Measurements from ENCODE around the gene DCP1B. TPM values are rescaled to one million over a fixed set of nuclear protein-coding genes. Genes with fewer than 3 reads are reported as not detected.

The DCP1B gene
- total and polyA plus RNA-seq, 2 donors (not counting 3 experiments of a cell fraction or from before 2014, with no cell fraction given), result 11.2 to 19.8 TPM

- H3K9me1 ChIP-seq (replicated peaks; ENCODE audit: control insufficient read depth, extremely low read depth, insufficient read depth, low read length), result no peaks in the 10 kb centered on the region
- no peaks in the 10 kb centered on the region for H3K27me3 ChIP-seq (ENCODE audit: control insufficient read depth in 2 of 2, insufficient read depth in 2 of 2, low read length in 2 of 2)
- H4K20me1 ChIP-seq (replicated peaks; ENCODE audit: control insufficient read depth, extremely low read depth, insufficient read depth, low read length), result no peaks in the 10 kb centered on the region
- no peak for FAIRE-seq
- no peaks in the 10 kb centered on the region for H3K9me3 ChIP-seq (replicated peaks; ENCODE audit: control insufficient read depth, insufficient read depth, low read length)
- no peaks in the 10 kb centered on the region for H3K79me2 ChIP-seq (ENCODE audit: control insufficient read depth, insufficient read depth, low read length)
- peaks cover 3% of the 10 kb centered on the region for H3K4me1 ChIP-seq (ENCODE audit: control insufficient read depth, extremely low read depth, insufficient read depth, low read length)
- ChIA-PET POLR2A (no interaction called here), CTCF (no interaction called here)
- H3K9ac ChIP-seq (replicated peaks; ENCODE audit: extremely low read depth, insufficient read depth, low read length), result no peak overlapping the region
- no peak overlapping the region for H3K27ac ChIP-seq (ENCODE audit: insufficient read depth, low read depth, low read length)
- H2AFZ ChIP-seq (ENCODE audit: low read depth, low read length), result no peak overlapping the region
- no TSS peak for BruUV-seq (replicated peaks)
- no peak overlapping the region for H3K4me2 ChIP-seq (ENCODE audit: insufficient read depth, low read length)
- no peak for DNase-seq (ENCODE audit: low read depth, low spot score)
- no peak overlapping the region for H3K4me3 ChIP-seq (replicated peaks in 1 of 3; ENCODE audit: insufficient read depth in 1 of 3, low read depth in 1 of 3, low read length in 3 of 3)
- intact Hi-C loops (cut with micrococcal nuclease) (no loop called here), dilution Hi-C loops (cut with MboI; ENCODE audit: extremely low pct_ligation_motif_present, low sequenced_read_pairs) (no loop called here)
- TF ChIP-seq MYC (IDR thresholded peaks at IDR 0.05; ENCODE audit: low read depth, low read length) (no peak), POLR2AphosphoS5 (IDR thresholded peaks at IDR 0.05; ENCODE audit: insufficient read depth, low read depth, low read length) (no peak), POLR2A (IDR thresholded peaks at IDR 0.05; ENCODE audit: low read depth, low read length) (no peak), MAX (IDR thresholded peaks at IDR 0.05; ENCODE audit: insufficient read depth, insufficient read length) (no peak), EZH2 (IDR thresholded peaks at IDR 0.05; ENCODE audit: borderline replicate concordance, low read depth, low read length, severe bottlenecking) (no peak), CTCF (IDR thresholded peaks at IDR 0.05; ENCODE audit: extremely low read depth in 1 of 2, insufficient read depth in 1 of 2, low read depth in 1 of 2, low read length in 2 of 2) (no peak), FOS (IDR thresholded peaks at IDR 0.05; ENCODE audit: borderline replicate concordance, insufficient read depth, low read length) (no peak), JUN (IDR thresholded peaks at IDR 0.05; ENCODE audit: borderline replicate concordance, insufficient read depth, insufficient read length, low read depth) (no peak), GATA2 (IDR thresholded peaks at IDR 0.05; ENCODE audit: insufficient read depth, insufficient read length, low read depth, low read length) (no peak)
- H3K36me3 ChIP-seq (ENCODE audit: control insufficient read depth in 2 of 2, extremely low read depth in 1 of 2, insufficient read depth in 2 of 2, low read length in 2 of 2), result peaks cover 0 to 3% of the 10 kb centered on the region in 2 experiments
Observed at GRCh38 chr12:1989111-1989510, 15.1 kb downstream of the DCP1B start.

Measured in endothelial cell of umbilical vein (primary cell).